Keratinocyte (primary cell): ENCODE results near the gene PITHD1. TPM values are rescaled to one million over a fixed set of nuclear protein-coding genes. Genes with fewer than 3 reads are reported as not detected.

Experiments used
- DNase-seq: peaks from one replicate; pipeline ENCODE4 v3.0.0-alpha.2; 2011; ENCODE audit warnings: low read depth, missing footprints, low spot score
- FAIRE-seq: peaks from 2 replicates; lab custom pipeline; 2011; peaks lifted over from hg19 to GRCh38; lab: Jason Lieb, UNC
- H2AFZ ChIP-seq: 2 replicates; pipeline ENCODE4 v1.6.0; 2012; ENCODE audit warnings: low read length, control low read depth, inconsistent platforms; ENCODE audit not compliant: control insufficient read depth
- H3K27ac ChIP-seq: 2 replicates; pipeline ENCODE4 v1.5.1; 2011; ENCODE audit warnings: low read length; ENCODE audit not compliant: control insufficient read depth, insufficient read depth
- H3K27me3 ChIP-seq: 3 replicates; pipeline ENCODE4 v1.6.0; 2011; ENCODE audit warnings: low read length; ENCODE audit not compliant: control insufficient read depth, insufficient read depth; ENCODE audit errors: extremely low read depth
- H3K36me3 ChIP-seq, 2 experiments: 2 replicates in 1 of 2; 3 replicates in 1 of 2; pipeline ENCODE4 v1.5.1; 2011; ENCODE audit warnings: low read length in 2 of 2, mild to moderate bottlenecking in 1 of 2; ENCODE audit not compliant: control insufficient read depth in 2 of 2, insufficient read depth in 2 of 2; ENCODE audit errors: extremely low read depth in 1 of 2
- H3K4me1 ChIP-seq: 3 replicates; pipeline ENCODE4 v1.5.1; 2011; ENCODE audit warnings: low read length; ENCODE audit not compliant: control insufficient read depth, insufficient read depth; ENCODE audit errors: extremely low read depth
- H3K4me2 ChIP-seq: 3 replicates; pipeline ENCODE4 v1.6.0; 2011; ENCODE audit warnings: low read depth, low read length; ENCODE audit not compliant: control insufficient read depth, insufficient read depth; ENCODE audit errors: extremely low read depth
- H3K4me3 ChIP-seq, 3 experiments: fragments of 200-600 bp in 1 of 3; sonication (generic) in 1 of 3; 2 replicates in 2 of 3; 3 replicates in 1 of 3; pipeline ENCODE4 v1.5.1; 2011 to 2016; ENCODE audit warnings: low read length in 3 of 3, mild to moderate bottlenecking in 3 of 3, control low read depth in 2 of 3, inconsistent platforms in 1 of 3, low read depth in 1 of 3, mixed read lengths in 1 of 3, mixed run types in 1 of 3, moderate library complexity in 1 of 3; ENCODE audit not compliant: control insufficient read depth in 2 of 3, insufficient read depth in 2 of 3; ENCODE audit errors: extremely low read depth in 1 of 3
- H3K79me2 ChIP-seq: 2 replicates; pipeline ENCODE4 v1.6.0; 2012; ENCODE audit warnings: low read length; ENCODE audit not compliant: control insufficient read depth, insufficient read depth
- H3K9ac ChIP-seq: 3 replicates; pipeline ENCODE4 v1.6.0; 2011; ENCODE audit warnings: low read length; ENCODE audit not compliant: control insufficient read depth, insufficient read depth; ENCODE audit errors: extremely low read depth
- H3K9me1 ChIP-seq: 3 replicates; pipeline ENCODE4 v1.6.0; 2011; ENCODE audit warnings: low read length; ENCODE audit not compliant: control insufficient read depth, insufficient read depth; ENCODE audit errors: extremely low read depth
- H3K9me3 ChIP-seq: 2 replicates; pipeline ENCODE4 v1.5.1; 2012; ENCODE audit warnings: low read depth, low read length; ENCODE audit not compliant: control insufficient read depth
- H4K20me1 ChIP-seq: 3 replicates; pipeline ENCODE4 v1.6.0; 2011; ENCODE audit warnings: low read length; ENCODE audit not compliant: control insufficient read depth, insufficient read depth; ENCODE audit errors: extremely low read depth
- CTCF ChIP-seq, 3 experiments: IDR thresholded peaks in 1 of 3; conservative IDR thresholded peaks in 1 of 3; optimal IDR thresholded peaks in 1 of 3; 2 replicates in 2 of 3; 3 replicates in 1 of 3; pipeline versions ENCODE3 to v1.5.1; 2011; ENCODE audit warnings: low read length in 3 of 3, mild to moderate bottlenecking in 3 of 3, moderate library complexity in 2 of 3, control low read depth in 1 of 3, inconsistent platforms in 1 of 3; ENCODE audit not compliant: insufficient read depth in 2 of 3; ENCODE audit errors: extremely low read depth in 1 of 3
- EZH2 ChIP-seq: IDR thresholded peaks from one replicate; pipeline ENCODE4 v1.6.1; 2012; ENCODE audit warnings: inconsistent platforms, mild to moderate bottlenecking, low read length, moderate library complexity
- dilution Hi-C: fragments of 300-500 bp; cut with MboI; formaldehyde crosslinking; loops from one replicate; pipeline ENCODE4 v1.7.0; 2020; ENCODE audit warnings: low sequenced_read_pairs; ENCODE audit not compliant: extremely low pct_ligation_motif_present
- polyA plus RNA-seq, 5 experiments: library from polyadenylated mRNA; depleted of rRNA in 3 of 5; stranded (reverse) in 3 of 5; stranded (forward) in 1 of 5; unstranded in 1 of 5; fragments of >200 nt; gene quantifications; 1 replicate in 1 of 5; 2 replicates in 3 of 5; 3 replicates in 1 of 5; pipeline versions ENCODE4 v1.2.1 to v1.2.3, GENCODE V29; 2011 to 2012; ENCODE audit warnings: missing spikeins in 2 of 5, low read depth in 1 of 5, low replicate concordance in 1 of 5

The PITHD1 gene
- polyA plus RNA-seq, 1 donor (not counting 4 experiments of a cell fraction or from before 2014, with no cell fraction given), result 59.4 TPM

GRCh38 chr1:23797478-23798448, 19.5 kb downstream of the PITHD1 start:
- Histone ChIP-seq H3K9ac (no peak overlapping the region), H3K9me3 (no peaks in the 10 kb centered on the region), H3K9me1 (no peaks in the 10 kb centered on the region), H3K4me1 (peaks cover 22% of the 10 kb centered on the region), H3K36me3 (peaks cover 34 to 40% of the 10 kb centered on the region in 2 experiments), H3K27me3 (no peaks in the 10 kb centered on the region), H3K27ac (no peak overlapping the region), H2AFZ (no peak overlapping the region), H3K4me2 (no peak overlapping the region), H3K4me3 (no peak overlapping the region), H4K20me1 (no peaks in the 10 kb centered on the region), H3K79me2 (peaks cover 7% of the 10 kb centered on the region)
- TF ChIP-seq EZH2 (no peak), CTCF (optimal IDR thresholded peaks at IDR 0.05 in 1 of 3, IDR thresholded peaks at IDR 0.05 in 1 of 3, conservative IDR thresholded peaks at IDR 0.05 in 1 of 3; ENCODE audit: extremely low read depth in 1 of 3, insufficient read depth in 2 of 3, low read length in 3 of 3) (no peak)
- dilution Hi-C loops, result no loop called here
- no peak for FAIRE-seq
- no peak for DNase-seq

- H3K9me1 ChIP-seq, result no peaks in the 10 kb centered on the region
- H3K27me3 ChIP-seq, result no peaks in the 10 kb centered on the region
- peaks cover 27 to 34% of the 10 kb centered on the region in 2 experiments for H3K36me3 ChIP-seq
- no peaks in the 10 kb centered on the region for H4K20me1 ChIP-seq
- H3K4me1 ChIP-seq, result peaks cover 14% of the 10 kb centered on the region
- H3K79me2 ChIP-seq, result peaks cover 1% of the 10 kb centered on the region
- FAIRE-seq (no peak), DNase-seq (no peak)
- H2AFZ ChIP-seq, result no peak overlapping the region
- dilution Hi-C loops, result no loop called here
- TF ChIP-seq CTCF (optimal IDR thresholded peaks at IDR 0.05 in 1 of 3, IDR thresholded peaks at IDR 0.05 in 1 of 3, conservative IDR thresholded peaks at IDR 0.05 in 1 of 3; ENCODE audit: extremely low read depth in 1 of 3, insufficient read depth in 2 of 3, low read length in 3 of 3), result peak; percentile 3 to 43 (median 11)
- no peak for TF ChIP-seq EZH2
- peak overlapping the region; percentile 83 for H3K27ac ChIP-seq
- peak overlapping the region; percentile 99 for H3K4me2 ChIP-seq
- H3K9ac ChIP-seq, result peak overlapping the region; percentile 83
- peak overlapping the region in 1 of 3 experiments; percentile 82 for H3K4me3 ChIP-seq
- H3K9me3 ChIP-seq, result no peaks in the 10 kb centered on the region
Measured at GRCh38 chr1:23798662-23799142, 20.5 kb downstream of the PITHD1 start.
